K562 (cell line): ENCODE results near the gene HIRIP3. TPM values are rescaled to one million over a fixed set of nuclear protein-coding genes. Genes with fewer than 3 reads are reported as not detected.

Experiments used
- ARID4B ChIP-seq: sonication (generic); formaldehyde crosslinking; IDR thresholded peaks from 2 replicates; pipeline ENCODE4 v1.8.0; 2022; ENCODE audit warnings: mild to moderate bottlenecking, missing genetic modification reagents
- BRF2 ChIP-seq: IDR thresholded peaks from 3 replicates; pipeline ENCODE4 v1.6.1; 2011; ENCODE audit warnings: borderline replicate concordance, mild to moderate bottlenecking; ENCODE audit not compliant: insufficient read length, insufficient read depth
- CREB5 ChIP-seq: fragments of 250-450 bp; sonication (Bioruptor Pico); IDR thresholded peaks from 2 replicates; pipeline ENCODE4 v1.5.0; 2020; ENCODE audit warnings: mild to moderate bottlenecking
- ELF2 ChIP-seq: fragments of 250-450 bp; sonication (Bioruptor Pico); IDR thresholded peaks from 2 replicates; pipeline ENCODE4 v1.5.0; 2021; ENCODE audit warnings: mild to moderate bottlenecking
- GTF2B ChIP-seq: IDR thresholded peaks from 2 replicates; pipeline ENCODE4 v1.6.1; 2011; ENCODE audit not compliant: insufficient read length; ENCODE audit errors: extremely low read depth
- HMG20B ChIP-seq: fragments of 250-450 bp; sonication (Bioruptor Pico); IDR thresholded peaks from 2 replicates; pipeline ENCODE4 v1.5.0; 2021; ENCODE audit warnings: mild to moderate bottlenecking
- NCOA4 ChIP-seq: fragments of 450-650 bp; IDR thresholded peaks from 2 replicates; pipeline ENCODE4 v1.6.1; 2018; ENCODE audit warnings: mild to moderate bottlenecking; ENCODE audit not compliant: partially characterized antibody
- NR3C1 ChIP-seq: sonication (generic); formaldehyde crosslinking; IDR thresholded peaks from 2 replicates; pipeline ENCODE4 v1.8.1; 2022; ENCODE audit warnings: missing genetic modification reagents
- PHTF2 ChIP-seq: fragments of 250-450 bp; sonication (Bioruptor Pico); IDR thresholded peaks from 2 replicates; pipeline ENCODE4 v1.5.0; 2021; ENCODE audit warnings: mild to moderate bottlenecking
- POLR3G ChIP-seq: IDR thresholded peaks from 2 replicates; pipeline ENCODE4 v1.6.1; 2011; ENCODE audit not compliant: insufficient read length, insufficient replicate concordance; ENCODE audit errors: extremely low read depth
- PRMT5 ChIP-seq: sonication (generic); formaldehyde crosslinking; IDR thresholded peaks from 2 replicates; pipeline ENCODE4 v1.5.0; 2020; ENCODE audit warnings: missing genetic modification reagents
- RBM15 ChIP-seq: fragments of 200-400 bp; formaldehyde crosslinking; IDR thresholded peaks from 2 replicates; pipeline ENCODE4 v1.6.1; 2018; ENCODE audit warnings: mild to moderate bottlenecking, low read length, moderate library complexity; ENCODE audit not compliant: insufficient read depth
- RBM22 ChIP-seq: fragments of 200-400 bp; formaldehyde crosslinking; IDR thresholded peaks from 2 replicates; pipeline ENCODE4 v1.6.1; 2018; ENCODE audit warnings: low read length, low read depth; ENCODE audit not compliant: poor library complexity, severe bottlenecking
- RFX5 ChIP-seq: IDR thresholded peaks from 2 replicates; pipeline ENCODE4 v1.6.1; 2011; ENCODE audit warnings: low read depth, mild to moderate bottlenecking, improper control_type of control experiment, low read length
- ZNF395 ChIP-seq: fragments of 200-800 bp; sonication (Bioruptor generic); IDR thresholded peaks from 2 replicates; pipeline ENCODE4 v1.6.1; 2017; ENCODE audit warnings: missing genetic modification characterization, missing compliant biosample characterization
- polyA plus RNA-seq, 8 experiments: library from polyadenylated mRNA; depleted of rRNA in 4 of 8; stranded (reverse) in 5 of 8; unstranded in 3 of 8; fragments of >200 nt; fragmentation: Nextera tagmentation in 2 of 8; fragmentation: Illumina TruSeq in 1 of 8; extraction: Ambion mirVana in 2 of 8; extraction: Trizol in 1 of 8; gene quantifications; 2 replicates each; pipeline versions ENCODE4 v1.2.1 to v1.2.3, GENCODE V29; 2011 to 2014; ENCODE audit warnings: inconsistent platforms in 1 of 8, missing spikeins in 1 of 8
- total RNA-seq, 7 experiments: library from RNA; depleted of rRNA in 6 of 7; stranded (reverse); fragments of >200 nt in 6 of 7; fragmentation: Illumina TruSeq in 2 of 7; extraction: Trizol in 2 of 7; gene quantifications; 2 replicates each; pipeline versions ENCODE4 v1.2.1 to v1.2.3, GENCODE V29; 2011 to 2021; ENCODE audit warnings: low replicate concordance in 1 of 7
- TF ChIP-seq, protein P1 (sequence below): fragments of 250-450 bp; sonication (Bioruptor Pico); IDR thresholded peaks from 2 replicates; pipeline ENCODE4 v1.6.1; 2021; ENCODE audit warnings: mild to moderate bottlenecking

Gene HIRIP3
- total and polyA plus RNA-seq, 9 of the 15 experiments (the other 6 are each of a cell fraction or from before 2014, with no cell fraction given), result 3.3 to 38.2 (median 18.2) TPM

DNA sequence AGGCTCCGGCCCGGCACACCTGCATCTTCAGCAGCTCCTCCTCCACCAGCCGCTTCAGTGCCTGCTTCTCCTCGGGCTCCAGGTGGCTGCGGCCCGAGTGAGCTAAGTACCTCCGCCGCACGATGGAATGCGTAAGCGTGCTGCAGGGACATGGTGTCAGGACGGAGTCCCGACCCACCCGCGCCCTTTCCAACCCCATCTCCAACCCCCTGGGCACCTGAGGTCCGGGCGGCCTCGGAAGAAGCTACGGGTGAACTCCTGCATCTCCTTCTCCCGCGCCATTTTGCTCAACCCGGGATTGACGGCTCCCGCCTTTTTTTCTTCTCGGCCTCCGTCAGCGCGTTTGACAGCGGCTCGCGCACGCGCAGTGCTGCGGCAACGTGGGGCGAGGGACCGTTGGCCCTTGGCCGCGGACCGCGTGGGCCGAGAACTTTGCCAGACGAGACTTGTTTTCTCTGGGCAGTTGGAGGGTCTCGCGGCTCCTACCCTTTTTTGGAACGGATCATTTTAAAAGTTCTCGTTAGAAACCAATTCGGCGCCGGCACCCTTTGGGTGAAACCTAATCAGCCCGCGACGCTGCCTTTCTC, at the start of gene HIRIP3 (continued):
- TF ChIP-seq CREB5 (CRISPR knock-in tag) (no peak), PRMT5 (CRISPR knock-in tag) (no peak), ARID4B (CRISPR knock-in tag) (peak; percentile 13; the same call in 1 of the 2 replicates), ELF2 (CRISPR knock-in tag) (peak; percentile 46; the same call in 1 of the 2 replicates), RFX5 (no peak), ZNF395 (peak; percentile 96; the same call in 1 of the 2 replicates), GTF2B (no peak), NCOA4 (no peak), NR3C1 (CRISPR knock-in tag) (0 out of 2 replicates have a peak, but pooled peaks have one; percentile 21), RBM15 (no peak), POLR3G (no peak), RBM22 (peak; percentile 64), PHTF2 (CRISPR knock-in tag) (no peak), BRF2 (no peak), HMG20B (CRISPR knock-in tag) (no peak)
- TF ChIP-seq, protein P1, sequence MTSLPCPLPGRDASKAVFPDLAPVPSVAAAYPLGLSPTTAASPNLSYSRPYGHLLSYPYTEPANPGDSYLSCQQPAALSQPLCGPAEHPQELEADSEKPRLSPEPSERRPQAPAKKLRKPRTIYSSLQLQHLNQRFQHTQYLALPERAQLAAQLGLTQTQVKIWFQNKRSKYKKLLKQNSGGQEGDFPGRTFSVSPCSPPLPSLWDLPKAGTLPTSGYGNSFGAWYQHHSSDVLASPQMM (CRISPR knock-in tag), result no peak
